ENCODE data around the gene CCL26.
"Not testable (repeated sequence)": the region's sequence is repeated elsewhere in the genome, so short reads cannot be mapped to it uniquely, and the experiment has no call there.

The CCL26 gene

GRCh38 chr7:75793676-75794075 lies 21.7 kb upstream of the CCL26 start:
- H4K91ac ChIP-seq (ENCODE audit: low read length), result no peak overlapping the region
- no peaks in the 10 kb centered on the region for H3K36me3 ChIP-seq (ENCODE audit: control insufficient read depth in 1 of 2, insufficient read depth in 2 of 2, low read depth in 1 of 2, low read length in 2 of 2)
- H3K4me3 ChIP-seq (ENCODE audit: insufficient read depth in 1 of 2, low read depth in 1 of 2, low read length in 2 of 2), result no peak overlapping the region
- no peak overlapping the region for H2BK15ac ChIP-seq (ENCODE audit: low read depth, poor library complexity, severe bottlenecking)
- no peak overlapping the region for H3K4me2 ChIP-seq (ENCODE audit: low read length, poor library complexity, severe bottlenecking)
- H2BK12ac ChIP-seq (ENCODE audit: low read length in 2 of 2), result no peak overlapping the region
- no peak overlapping the region for H2AFZ ChIP-seq (ENCODE audit: low read depth, low read length)
- no peaks in the 10 kb centered on the region for H3K4me1 ChIP-seq (ENCODE audit: control insufficient read depth, insufficient read depth, low read depth, low read length)
- H3K79me1 ChIP-seq (replicated peaks; ENCODE audit: low read length, poor library complexity, severe bottlenecking), result no peaks in the 10 kb centered on the region
- H2BK120ac ChIP-seq (ENCODE audit: low read depth, low read length), result no peak overlapping the region
- H3K18ac ChIP-seq (ENCODE audit: low read depth in 1 of 2, low read length in 2 of 2), result no peak overlapping the region
- H3K23ac ChIP-seq (ENCODE audit: low read length in 2 of 2), result no peak overlapping the region
- H4K8ac ChIP-seq (ENCODE audit: low read length), result no peak overlapping the region
- H3K27me3 ChIP-seq (ENCODE audit: control insufficient read depth in 1 of 2, insufficient read depth in 1 of 2, low read length in 2 of 2), result peaks cover 12 to 13% of the 10 kb centered on the region in 2 experiments
- no peak overlapping the region for H2BK5ac ChIP-seq (ENCODE audit: low read depth, low read length, poor library complexity, severe bottlenecking)
- H3K9me3 ChIP-seq (ENCODE audit: control insufficient read depth, low read length), result no peaks in the 10 kb centered on the region
- DNase-seq, result no peak
- H2AK5ac ChIP-seq (ENCODE audit: low read length, severe bottlenecking), result no peak overlapping the region
- H3K4ac ChIP-seq (ENCODE audit: low read depth in 1 of 2, low read length in 2 of 2), result no peak overlapping the region
- no peak overlapping the region for H3K27ac ChIP-seq (ENCODE audit: low read length, poor library complexity, severe bottlenecking)
- no peak overlapping the region for H3K14ac ChIP-seq (ENCODE audit: low read length in 2 of 2)
- H3K9ac ChIP-seq (ENCODE audit: low read length), result no peak overlapping the region
- 85% methylated on average over 2 of the region's 2 CpGs for WGBS

GRCh38 chr7:75792567-75792966 lies 20.6 kb upstream of the CCL26 start:
- 100% methylated on average over 4 of the region's 5 CpGs for WGBS
- H3K27me3 ChIP-seq (ENCODE audit: control insufficient read depth in 1 of 2, insufficient read depth in 1 of 2, low read length in 2 of 2), result peaks cover 8 to 12% of the 10 kb centered on the region in 2 experiments

GRCh38 chr7:75789361-75789924 lies 17.4 kb upstream of the CCL26 start:
- Histone ChIP-seq H3K4me1 (ENCODE audit: control insufficient read depth, insufficient read depth, low read depth, low read length) (no peaks in the 10 kb centered on the region), H3K79me1 (replicated peaks; ENCODE audit: low read length, poor library complexity, severe bottlenecking) (no peaks in the 10 kb centered on the region), H2BK5ac (ENCODE audit: low read depth, low read length, poor library complexity, severe bottlenecking) (no peak overlapping the region), H4K91ac (ENCODE audit: low read length) (peak overlapping the region; percentile 41), H3K23ac (ENCODE audit: low read length in 2 of 2) (no peak overlapping the region), H3K9me3 (ENCODE audit: control insufficient read depth, low read length) (no peaks in the 10 kb centered on the region), H2BK120ac (ENCODE audit: low read depth, low read length) (no peak overlapping the region), H4K8ac (ENCODE audit: low read length) (no peak overlapping the region), H3K4me3 (ENCODE audit: insufficient read depth in 1 of 2, low read depth in 1 of 2, low read length in 2 of 2) (no peak overlapping the region), H3K36me3 (ENCODE audit: control insufficient read depth in 1 of 2, insufficient read depth in 2 of 2, low read depth in 1 of 2, low read length in 2 of 2) (no peaks in the 10 kb centered on the region), H2AFZ (ENCODE audit: low read depth, low read length) (no peak overlapping the region), H2BK12ac (ENCODE audit: low read length in 2 of 2) (peak overlapping the region in 1 of 2 experiments; percentile 54), H2BK15ac (ENCODE audit: low read depth, poor library complexity, severe bottlenecking) (no peak overlapping the region), H3K14ac (ENCODE audit: low read length in 2 of 2) (no peak overlapping the region), H3K27me3 (ENCODE audit: control insufficient read depth in 1 of 2, insufficient read depth in 1 of 2, low read length in 2 of 2) (peaks cover 0 to 4% of the 10 kb centered on the region in 2 experiments), H2AK5ac (ENCODE audit: low read length, severe bottlenecking) (no peak overlapping the region), H3K4ac (ENCODE audit: low read depth in 1 of 2, low read length in 2 of 2) (no peak overlapping the region), H3K27ac (ENCODE audit: low read length, poor library complexity, severe bottlenecking) (no peak overlapping the region), H3K9ac (ENCODE audit: low read length) (no peak overlapping the region), H3K18ac (ENCODE audit: low read depth in 1 of 2, low read length in 2 of 2) (no peak overlapping the region), H3K4me2 (ENCODE audit: low read length, poor library complexity, severe bottlenecking) (no peak overlapping the region)
- WGBS, result 89% methylated on average over 1 of the region's 3 CpGs
- no peak for DNase-seq

More at GRCh38 chr7:75792567-75792966, 20.6 kb upstream of the CCL26 start:
- not testable (repeated sequence) for H3K9me3 ChIP-seq (ENCODE audit: control insufficient read depth, low read length); H2BK15ac ChIP-seq (ENCODE audit: low read depth, poor library complexity, severe bottlenecking); H3K9ac ChIP-seq (ENCODE audit: low read length); H3K4me3 ChIP-seq (ENCODE audit: insufficient read depth in 1 of 2, low read depth in 1 of 2, low read length in 2 of 2); H3K27ac ChIP-seq (ENCODE audit: low read length, poor library complexity, severe bottlenecking); H2AFZ ChIP-seq (ENCODE audit: low read depth, low read length); H3K36me3 ChIP-seq (ENCODE audit: control insufficient read depth in 1 of 2, insufficient read depth in 2 of 2, low read depth in 1 of 2, low read length in 2 of 2); H3K14ac ChIP-seq (ENCODE audit: low read length in 2 of 2); H2BK5ac ChIP-seq (ENCODE audit: low read depth, low read length, poor library complexity, severe bottlenecking); H3K18ac ChIP-seq (ENCODE audit: low read depth in 1 of 2, low read length in 2 of 2); H4K91ac ChIP-seq (ENCODE audit: low read length); H2BK12ac ChIP-seq (ENCODE audit: low read length in 2 of 2); H3K4me1 ChIP-seq (ENCODE audit: control insufficient read depth, insufficient read depth, low read depth, low read length); H2AK5ac ChIP-seq (ENCODE audit: low read length, severe bottlenecking); H4K8ac ChIP-seq (ENCODE audit: low read length); H2BK120ac ChIP-seq (ENCODE audit: low read depth, low read length); H3K23ac ChIP-seq (ENCODE audit: low read length in 2 of 2); H3K4me2 ChIP-seq (ENCODE audit: low read length, poor library complexity, severe bottlenecking); DNase-seq; H3K79me1 ChIP-seq (replicated peaks; ENCODE audit: low read length, poor library complexity, severe bottlenecking); H3K4ac ChIP-seq (ENCODE audit: low read depth in 1 of 2, low read length in 2 of 2)

- not testable (repeated sequence) for H3K36me3 ChIP-seq (ENCODE audit: control insufficient read depth in 1 of 2, insufficient read depth in 2 of 2, low read depth in 1 of 2, low read length in 2 of 2); H3K27ac ChIP-seq (ENCODE audit: low read length, poor library complexity, severe bottlenecking); H2BK15ac ChIP-seq (ENCODE audit: low read depth, poor library complexity, severe bottlenecking); H3K14ac ChIP-seq (ENCODE audit: low read length in 2 of 2); H3K4ac ChIP-seq (ENCODE audit: low read depth in 1 of 2, low read length in 2 of 2); H3K4me3 ChIP-seq (ENCODE audit: insufficient read depth in 1 of 2, low read depth in 1 of 2, low read length in 2 of 2); H3K27me3 ChIP-seq (ENCODE audit: control insufficient read depth in 1 of 2, insufficient read depth in 1 of 2, low read length in 2 of 2); DNase-seq; H3K4me2 ChIP-seq (ENCODE audit: low read length, poor library complexity, severe bottlenecking); H3K9ac ChIP-seq (ENCODE audit: low read length); H3K4me1 ChIP-seq (ENCODE audit: control insufficient read depth, insufficient read depth, low read depth, low read length); H4K91ac ChIP-seq (ENCODE audit: low read length); H4K8ac ChIP-seq (ENCODE audit: low read length); H2AK5ac ChIP-seq (ENCODE audit: low read length, severe bottlenecking); H2BK120ac ChIP-seq (ENCODE audit: low read depth, low read length); H3K79me1 ChIP-seq (replicated peaks; ENCODE audit: low read length, poor library complexity, severe bottlenecking); H2AFZ ChIP-seq (ENCODE audit: low read depth, low read length); H3K9me3 ChIP-seq (ENCODE audit: control insufficient read depth, low read length); H2BK12ac ChIP-seq (ENCODE audit: low read length in 2 of 2); H2BK5ac ChIP-seq (ENCODE audit: low read depth, low read length, poor library complexity, severe bottlenecking); H3K18ac ChIP-seq (ENCODE audit: low read depth in 1 of 2, low read length in 2 of 2); H3K23ac ChIP-seq (ENCODE audit: low read length in 2 of 2)
- WGBS, result 54% methylated on average over 14 of the region's 14 CpGs
Observed at GRCh38 chr7:75788154-75788847, 16.3 kb upstream of the CCL26 start.
